ENCODE data around the gene KCNMA1. TPM values are rescaled to one million over a fixed set of nuclear protein-coding genes. Genes with fewer than 3 reads are reported as not detected.

KCNMA1 gene
- total RNA-seq, 1 donor from 2014 or later = not detected

GRCh38 chr10:77309509-77309908, 328.1 kb downstream of the KCNMA1 start:
- DNase-seq (ENCODE audit: low read depth in 2 of 2) = no peak

DNA sequence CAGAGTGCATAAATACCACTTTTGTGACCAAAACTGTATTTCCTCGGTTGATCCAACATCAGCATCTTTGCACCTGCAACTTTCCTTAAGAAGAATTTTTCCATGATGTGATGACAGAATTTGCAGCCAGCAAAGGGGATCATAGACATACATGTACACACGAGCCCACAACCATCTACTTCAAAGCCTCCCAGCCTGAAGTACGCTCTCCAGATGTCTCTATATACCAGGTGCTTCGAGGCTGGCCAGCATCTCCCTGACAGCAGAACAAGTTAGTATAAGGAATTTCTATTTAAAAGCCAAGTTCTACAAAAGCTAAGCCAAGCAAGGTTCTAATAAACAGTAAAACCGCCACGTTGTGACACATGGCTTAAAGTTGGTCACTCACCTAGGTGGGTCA, 328.5 kb downstream of the KCNMA1 start:
- DNase-seq (ENCODE audit: low read depth in 2 of 2) = no peak

DNA sequence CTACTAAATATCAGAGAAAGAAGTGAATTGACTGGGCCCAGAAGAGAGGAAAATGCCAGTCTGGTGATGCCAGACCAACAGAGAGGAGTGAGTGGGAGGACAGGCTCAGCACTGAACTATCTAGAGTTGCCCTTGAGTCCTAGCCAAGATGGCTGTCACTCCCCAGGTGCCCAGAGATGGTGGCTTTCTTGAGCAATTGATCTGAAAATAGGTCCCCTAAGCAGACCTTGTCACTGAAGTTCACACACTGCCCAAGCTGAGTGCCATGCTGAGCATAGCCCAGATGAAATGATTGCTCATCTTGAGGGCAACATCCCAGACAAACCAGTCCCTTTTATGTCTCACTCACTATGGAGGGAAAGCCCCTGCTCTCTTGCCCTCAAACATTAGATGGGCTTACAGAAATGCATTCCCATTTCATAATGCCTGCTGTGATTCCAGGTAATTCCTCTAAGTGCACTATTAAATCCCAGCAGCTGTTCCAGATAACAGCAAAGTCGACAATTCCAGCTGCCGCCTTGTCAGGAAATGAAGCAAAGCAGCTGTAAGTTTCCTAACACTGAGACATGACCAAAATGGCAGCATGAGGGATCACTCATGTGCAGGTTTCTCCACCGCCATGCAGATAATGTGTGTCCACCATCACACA, 329.4 kb downstream of the KCNMA1 start:
- DNase-seq (ENCODE audit: low read depth in 2 of 2) = no peak

- no peak for DNase-seq (ENCODE audit: low read depth in 2 of 2)
Observed at GRCh38 chr10:77306666-77307065, 330.9 kb downstream of the KCNMA1 start.

DNA sequence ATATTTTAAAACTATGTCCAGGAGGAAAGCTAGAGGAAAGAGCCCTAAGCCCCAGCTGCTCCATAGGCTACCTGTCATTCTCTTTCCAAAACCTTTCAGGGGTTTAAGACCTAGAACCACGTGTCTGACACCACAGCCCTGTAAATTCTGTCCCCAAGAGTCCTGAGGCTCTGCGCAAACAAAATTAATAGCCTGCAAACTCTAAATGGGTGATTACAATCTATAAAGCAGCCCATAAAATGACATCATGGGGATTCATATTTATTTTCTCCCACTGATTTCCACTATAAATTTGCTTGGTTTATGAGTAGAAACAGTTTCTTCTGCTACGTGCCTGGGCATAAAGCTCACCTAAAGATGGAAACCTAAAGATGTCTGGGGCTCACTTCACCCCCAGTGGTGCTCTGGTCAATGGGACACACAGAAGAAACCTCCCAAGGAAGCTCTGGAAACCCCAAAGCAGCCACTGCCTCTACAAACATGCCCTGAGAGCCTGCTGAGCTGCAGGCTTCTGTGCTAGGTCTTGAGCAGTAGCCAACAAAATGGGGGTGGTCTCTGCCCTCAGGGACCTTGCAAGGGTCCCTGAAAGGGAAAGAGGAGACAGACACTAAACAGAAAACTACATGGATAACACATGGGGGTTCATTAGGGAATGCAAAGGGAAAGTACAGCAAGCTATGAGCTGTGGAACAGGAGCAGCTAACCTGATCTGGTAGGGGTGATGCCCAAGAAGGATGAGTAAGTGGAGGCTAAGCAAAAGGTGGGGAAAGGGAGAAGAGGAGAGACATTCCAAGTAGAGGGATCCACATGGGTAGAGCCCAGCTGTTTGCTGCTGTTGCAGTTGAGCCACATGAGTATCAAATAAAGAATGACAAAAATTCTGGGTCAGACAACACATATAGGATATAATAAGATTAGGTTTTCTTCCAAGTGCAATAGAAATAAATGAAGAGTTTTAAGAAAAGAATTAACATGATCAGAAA, 331.7 kb downstream of the KCNMA1 start:
- no peak for DNase-seq (ENCODE audit: low read depth in 2 of 2)

DNA sequence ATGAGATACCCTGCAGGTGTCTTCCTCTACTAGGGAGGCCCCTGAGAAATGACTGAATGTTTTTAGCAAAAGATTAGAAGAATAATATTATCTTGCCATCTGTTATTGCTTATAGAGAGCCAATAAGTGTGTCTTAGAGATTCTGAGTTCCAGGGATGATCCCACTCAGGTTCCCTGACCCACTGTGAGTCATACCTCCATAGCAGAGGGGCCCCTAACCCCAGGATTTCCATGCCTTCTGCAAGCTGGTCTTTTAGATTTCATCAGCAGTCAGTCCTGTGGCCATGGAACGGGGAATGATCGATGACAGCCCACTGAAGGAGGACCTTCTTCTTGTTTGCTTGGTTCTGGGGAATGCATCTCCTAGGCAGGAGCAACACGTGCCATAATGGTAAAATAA, 333.4 kb downstream of the KCNMA1 start:
- no peak for DNase-seq (ENCODE audit: low read depth in 2 of 2)

- peak in 1 of 2 donors; percentile 62 for DNase-seq (ENCODE audit: low read depth in 2 of 2)
Observed at GRCh38 chr10:77301305-77301730, 336.3 kb downstream of the KCNMA1 start.

DNA sequence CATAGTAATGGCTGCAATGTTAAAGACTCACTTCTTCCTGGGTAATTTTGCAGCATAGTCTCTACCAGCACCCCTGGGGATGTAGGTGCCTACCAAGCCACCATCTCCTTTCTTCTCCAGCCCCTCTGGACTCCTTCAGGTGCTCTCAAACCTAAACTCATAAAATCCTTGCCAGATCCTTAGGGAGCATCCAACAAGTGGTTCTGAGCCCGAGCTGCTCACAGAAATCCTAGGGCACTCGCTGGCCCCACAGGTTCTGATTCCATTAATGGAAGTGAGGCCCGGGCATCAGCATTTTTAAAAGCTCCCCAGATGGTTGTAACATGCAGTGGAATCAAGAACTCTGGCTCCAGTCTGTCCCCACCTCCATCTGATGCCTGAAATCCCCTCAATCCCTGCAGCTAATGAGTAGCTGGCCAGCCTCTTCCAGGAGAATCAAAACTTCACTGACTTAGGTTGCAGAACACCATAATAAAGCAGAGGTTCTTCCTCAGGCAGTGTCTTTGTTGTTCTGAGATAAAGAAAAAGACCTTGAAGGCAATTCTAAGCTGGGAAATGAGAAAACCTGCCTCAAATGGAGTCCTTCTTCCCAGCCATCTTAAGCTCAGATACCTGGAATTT, 336.8 kb downstream of the KCNMA1 start:
- DNase-seq (ENCODE audit: low read depth in 2 of 2) = no peak

GRCh38 chr10:77299320-77299719, 338.3 kb downstream of the KCNMA1 start:
- DNase-seq (ENCODE audit: low read depth in 2 of 2) = no peak

DNA sequence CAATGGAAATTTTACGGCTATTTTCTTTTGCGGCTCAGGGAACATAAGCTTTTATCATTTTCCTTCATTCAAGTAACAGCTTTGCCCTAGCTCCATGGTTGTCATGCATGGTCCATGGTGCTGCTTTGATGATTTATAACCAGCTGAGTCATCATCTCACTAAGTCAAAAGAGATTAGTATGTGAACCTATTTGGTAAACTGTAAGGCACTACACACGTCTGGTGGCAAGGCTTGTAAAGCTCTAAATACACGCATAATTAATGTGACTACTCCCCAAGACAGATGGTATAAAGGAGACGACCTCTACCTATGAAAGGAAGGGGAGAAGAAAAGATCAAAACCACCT, 340.2 kb downstream of the KCNMA1 start:
- peak in 1 of 2 donors; percentile 54 for DNase-seq (ENCODE audit: low read depth in 2 of 2)

DNA sequence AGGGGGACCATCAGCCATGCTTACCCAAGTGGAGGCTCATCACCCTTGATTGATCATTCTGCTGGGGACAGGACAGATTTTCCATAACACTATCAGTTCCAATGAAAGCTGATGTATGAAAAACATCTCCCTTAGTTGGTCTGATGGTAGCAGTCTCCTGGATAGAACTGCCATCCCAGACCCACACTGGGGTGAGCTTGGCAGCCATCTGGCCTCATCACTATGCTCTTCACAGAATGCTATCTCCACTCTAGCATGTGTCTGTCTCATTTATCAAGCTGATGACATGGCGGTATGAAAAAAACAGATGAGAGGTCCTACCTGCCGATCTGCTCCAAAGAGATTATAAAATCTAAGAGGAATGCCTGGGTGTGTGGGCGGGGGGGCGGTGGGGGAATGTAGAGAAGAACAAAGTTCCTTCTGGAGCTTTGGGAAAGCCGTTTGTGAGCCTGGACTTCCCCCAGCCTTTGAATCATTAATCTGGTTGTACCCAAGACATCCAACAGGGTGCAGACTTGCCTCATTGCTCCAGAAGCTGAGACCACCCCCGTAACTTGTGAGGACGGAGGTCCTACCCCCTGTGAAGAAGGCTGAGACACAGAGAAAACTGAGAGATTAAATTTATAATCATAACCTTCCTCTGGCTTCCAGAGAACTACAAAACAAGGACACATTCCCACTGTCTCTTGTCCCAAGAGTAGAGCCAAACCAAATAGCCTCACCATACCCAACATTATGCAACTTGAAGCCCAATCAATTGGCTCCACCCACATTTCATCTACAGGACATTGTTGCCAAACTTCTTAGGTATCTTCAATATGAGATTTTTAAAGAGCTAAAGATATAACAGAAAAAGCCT, 340.8 kb downstream of the KCNMA1 start:
- DNase-seq (ENCODE audit: low read depth in 2 of 2) = no peak

DNA sequence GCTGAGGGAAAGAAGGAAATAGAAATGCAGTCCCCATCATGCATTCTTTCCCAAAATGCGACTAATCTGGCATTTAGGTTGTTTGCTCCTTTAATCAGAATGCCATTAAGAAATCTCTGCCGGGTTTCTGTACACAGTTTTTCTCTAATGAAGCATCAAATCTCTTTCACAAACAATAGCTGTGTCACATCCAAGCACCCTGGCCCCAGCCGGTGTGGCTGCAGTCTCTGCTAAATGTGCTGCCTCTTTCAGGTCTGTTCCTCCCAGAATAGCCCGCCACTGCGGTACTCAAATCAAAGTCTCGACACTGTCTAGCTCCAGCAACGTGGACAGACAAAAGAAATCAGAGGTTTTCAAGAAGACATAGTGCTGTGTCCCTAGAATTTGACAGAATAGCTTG, 343.8 kb downstream of the KCNMA1 start:
- DNase-seq (ENCODE audit: low read depth in 2 of 2) = no peak

- no peak for DNase-seq (ENCODE audit: low read depth in 2 of 2)
Observed at GRCh38 chr10:77293347-77293746, 344.3 kb downstream of the KCNMA1 start.

- no peak for DNase-seq (ENCODE audit: low read depth in 2 of 2)
Observed at GRCh38 chr10:77291596-77292505, 345.8 kb downstream of the KCNMA1 start.

DNA sequence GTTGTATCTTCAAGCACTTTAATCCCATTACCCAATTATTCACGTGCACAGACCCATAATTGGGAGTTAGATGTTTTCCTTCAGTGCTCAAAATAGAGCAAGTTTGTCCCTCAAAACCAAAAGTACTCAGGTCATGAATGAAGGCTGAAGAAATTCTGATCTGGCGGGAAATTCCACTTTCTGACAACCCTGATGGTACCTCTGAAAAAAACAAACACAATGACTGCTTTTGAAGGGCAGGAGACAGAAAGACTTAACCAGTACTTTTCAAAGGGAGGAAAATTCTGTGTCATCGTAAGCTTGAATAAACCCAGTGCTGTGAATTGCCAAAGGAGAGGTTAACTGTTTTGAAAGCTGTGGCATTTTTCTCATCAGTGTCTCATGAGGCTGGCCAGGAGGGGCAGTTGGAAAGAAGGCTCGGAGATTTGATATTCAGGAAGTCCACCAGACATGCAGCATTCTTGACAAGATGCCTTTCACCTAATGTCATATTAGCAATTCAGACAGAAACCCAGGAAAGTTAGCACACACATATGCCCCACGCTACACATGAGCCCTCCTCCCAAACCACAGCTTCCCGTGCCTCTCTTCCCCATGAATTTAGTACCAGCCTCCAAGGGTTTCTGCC, 347.0 kb downstream of the KCNMA1 start:
- peak in 1 of 2 donors; percentile 69 for DNase-seq (ENCODE audit: low read depth in 2 of 2)

GRCh38 chr10:77289790-77290189, 347.8 kb downstream of the KCNMA1 start:
- DNase-seq (ENCODE audit: low read depth in 2 of 2) = no peak

- no peak for DNase-seq (ENCODE audit: low read depth in 2 of 2)
Observed at GRCh38 chr10:77289027-77289501, 348.5 kb downstream of the KCNMA1 start.

DNA sequence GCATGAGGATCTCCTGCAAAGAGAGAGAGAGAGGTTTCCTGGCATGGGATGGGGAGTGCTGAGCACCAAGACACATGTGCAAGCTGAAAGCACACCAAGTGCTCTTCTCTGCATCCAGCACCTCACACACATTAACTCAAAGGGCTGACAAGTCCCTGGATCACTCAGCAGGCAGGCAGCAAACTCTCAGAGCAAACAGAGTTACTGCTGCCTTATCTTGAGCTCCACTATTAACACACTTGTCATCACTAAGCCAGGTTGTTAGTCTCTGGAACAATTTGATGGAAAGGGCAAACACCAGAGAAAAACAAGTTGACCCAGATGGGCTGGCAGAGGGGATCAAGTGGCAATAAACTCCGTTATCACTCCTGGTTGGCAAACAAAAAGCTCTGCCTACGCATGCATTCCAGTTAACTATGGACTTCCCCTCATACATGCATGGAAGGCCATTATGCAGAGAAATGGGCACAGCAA, 349.9 kb downstream of the KCNMA1 start:
- DNase-seq (ENCODE audit: low read depth in 2 of 2) = no peak

All from lung microvascular endothelial cell (primary cell).